Activated CD4-positive, alpha-beta T cell treated with anti-CD3 and anti-CD28 coated beads, Interleukin-10, Interleukin-2, amounts not matched to agents 100 ng/mL and 50 ng/mL, durations not matched to agents 16 hours and 8 hours (primary cell): ENCODE results near the gene HSPBP1.
A peak's percentile ranks its signal among the peaks of the same experiment; 100 is the strongest.

Source experiments
- DNase-seq: peaks from one replicate; pipeline ENCODE4 v3.0.0-alpha.2; 2020

Gene HSPBP1

GRCh38 chr19:55304980-55305379 is 25.1 kb upstream of the HSPBP1 start:
- DNase-seq = no peak

DNA sequence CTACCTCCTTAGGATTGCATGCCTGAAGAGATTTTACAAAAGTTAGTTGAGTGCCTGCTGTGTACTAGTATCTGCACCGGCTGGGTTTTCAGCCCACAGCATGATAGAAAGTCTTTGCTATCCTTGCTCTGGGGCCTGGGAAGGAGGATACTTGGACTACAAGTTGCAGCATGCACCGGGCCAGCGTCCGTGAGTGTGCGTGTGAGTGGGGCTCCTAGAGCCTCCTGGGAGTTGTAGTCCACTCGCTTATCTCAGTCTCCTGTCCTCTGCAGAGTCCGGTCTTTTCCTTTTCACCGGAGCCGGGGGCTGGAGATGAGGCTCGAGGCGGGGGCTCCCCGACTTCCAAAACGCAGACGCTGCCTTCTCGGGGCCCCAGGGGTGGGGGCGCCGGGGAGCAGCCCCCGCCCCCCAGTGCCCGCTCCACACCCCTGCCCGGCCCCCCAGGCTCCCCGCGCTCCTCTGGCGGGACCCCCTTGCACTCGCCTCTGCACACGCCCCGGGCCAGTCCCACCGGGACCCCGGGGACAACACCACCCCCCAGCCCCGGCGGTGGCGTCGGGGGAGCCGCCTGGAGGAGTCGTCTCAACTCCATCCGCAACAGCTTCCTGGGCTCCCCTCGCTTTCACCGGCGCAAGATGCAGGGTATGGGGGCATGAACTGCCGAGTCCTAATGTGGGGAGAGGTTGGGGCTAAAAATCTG is 24.5 kb upstream of the HSPBP1 start:
- peak; percentile 51 for DNase-seq

GRCh38 chr19:55303477-55303876 is 23.6 kb upstream of the HSPBP1 start:
- no peak for DNase-seq

GRCh38 chr19:55302318-55302703 is 22.4 kb upstream of the HSPBP1 start:
- DNase-seq = no peak

DNA sequence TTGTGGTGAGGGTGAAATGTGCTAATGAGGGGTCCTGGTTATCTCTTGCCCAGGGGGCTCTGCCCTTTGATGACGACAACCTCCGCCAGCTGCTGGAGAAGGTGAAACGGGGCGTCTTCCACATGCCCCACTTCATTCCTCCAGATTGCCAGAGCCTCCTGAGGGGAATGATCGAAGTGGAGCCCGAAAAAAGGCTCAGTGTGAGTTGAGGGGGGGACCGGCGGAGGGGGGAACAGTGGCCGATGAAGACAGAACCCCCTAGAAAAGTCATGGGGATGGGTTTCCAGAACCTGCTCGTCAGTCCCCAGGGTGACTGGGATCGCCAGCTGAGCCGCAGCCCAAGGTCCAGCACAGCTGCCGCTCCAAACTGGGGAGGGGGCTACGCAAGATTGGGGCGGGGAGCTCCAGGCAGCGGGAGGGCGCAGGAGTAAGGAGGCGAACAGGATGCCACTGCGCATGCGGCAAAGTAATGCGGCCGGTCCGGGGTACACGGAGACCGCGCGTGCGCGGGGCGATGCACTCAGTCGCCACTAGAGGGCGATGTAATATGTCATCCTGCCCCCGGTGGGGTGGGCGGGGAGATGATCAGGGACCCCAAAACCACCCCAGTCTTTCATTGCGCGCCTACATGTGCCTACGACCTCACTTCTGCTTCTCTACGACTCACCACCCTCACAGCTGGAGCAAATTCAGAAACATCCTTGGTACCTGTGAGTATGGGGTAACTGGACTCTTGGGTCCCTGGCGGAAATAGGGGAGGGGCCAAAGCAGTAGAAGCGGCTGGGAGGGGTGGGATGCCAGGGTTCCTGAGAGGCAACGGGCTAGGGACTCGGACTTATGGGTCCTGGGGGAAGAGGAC is 21.8 kb upstream of the HSPBP1 start:
- DNase-seq = peak; percentile 95

GRCh38 chr19:55300886-55301458 is 21.1 kb upstream of the HSPBP1 start:
- no peak for DNase-seq

GRCh38 chr19:55299991-55300390 is 20.1 kb upstream of the HSPBP1 start:
- no peak for DNase-seq

DNA sequence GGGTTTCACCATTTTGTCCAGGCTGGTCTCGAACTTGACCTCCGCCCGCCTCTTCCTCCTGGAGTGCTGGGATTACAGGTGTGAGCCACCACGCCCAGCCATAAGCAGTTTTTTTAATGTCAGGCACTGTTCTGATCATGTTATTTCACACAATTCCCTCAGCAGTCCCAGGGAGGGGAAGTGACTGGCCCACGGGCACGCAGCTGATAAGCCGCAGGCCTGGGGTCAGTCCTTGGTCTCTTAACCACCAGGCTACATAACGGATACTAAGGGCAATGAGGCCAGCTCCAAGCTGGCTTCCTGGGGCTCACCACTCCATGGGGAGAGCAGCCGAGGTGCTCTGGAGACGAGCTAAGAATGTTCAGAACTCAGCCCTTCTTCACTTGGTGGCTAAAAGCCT is 17.4 kb upstream of the HSPBP1 start:
- DNase-seq = no peak

DNA sequence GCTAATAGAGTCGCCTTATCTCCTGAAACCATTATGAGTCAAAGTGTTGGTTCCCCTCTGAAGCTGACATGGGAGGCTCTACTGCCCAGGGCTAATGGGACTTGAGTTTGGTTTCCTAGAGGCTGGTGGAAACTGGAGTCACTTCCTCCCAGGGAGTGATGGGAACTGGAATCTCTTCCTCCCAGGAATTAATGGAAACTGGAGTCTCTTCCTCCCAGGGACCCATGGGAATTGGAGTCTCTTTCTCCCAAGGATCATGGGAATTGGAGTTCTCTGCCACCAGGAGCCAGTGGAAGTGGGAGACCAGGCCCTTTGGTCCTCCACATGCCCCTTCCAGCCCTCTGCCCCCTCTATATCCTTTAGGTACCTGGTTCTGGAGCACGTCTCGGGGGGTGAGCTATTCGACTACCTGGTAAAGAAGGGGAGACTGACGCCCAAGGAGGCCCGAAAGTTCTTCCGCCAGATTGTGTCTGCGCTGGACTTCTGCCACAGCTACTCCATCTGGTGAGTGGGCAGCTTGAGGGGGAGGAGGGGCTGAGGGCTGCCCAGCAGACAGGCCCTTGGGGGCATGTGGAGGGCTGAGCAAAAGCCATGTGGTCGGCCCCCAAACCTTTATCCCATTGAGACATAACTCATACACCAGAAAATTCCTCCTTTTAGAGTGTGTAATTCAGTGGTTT is 9.3 kb upstream of the HSPBP1 start:
- no peak for DNase-seq

GRCh38 chr19:55287361-55288079 is 7.6 kb upstream of the HSPBP1 start:
- DNase-seq = no peak

- DNase-seq = no peak
Measured at GRCh38 chr19:55285229-55285890, 5.5 kb upstream of the HSPBP1 start.

DNA sequence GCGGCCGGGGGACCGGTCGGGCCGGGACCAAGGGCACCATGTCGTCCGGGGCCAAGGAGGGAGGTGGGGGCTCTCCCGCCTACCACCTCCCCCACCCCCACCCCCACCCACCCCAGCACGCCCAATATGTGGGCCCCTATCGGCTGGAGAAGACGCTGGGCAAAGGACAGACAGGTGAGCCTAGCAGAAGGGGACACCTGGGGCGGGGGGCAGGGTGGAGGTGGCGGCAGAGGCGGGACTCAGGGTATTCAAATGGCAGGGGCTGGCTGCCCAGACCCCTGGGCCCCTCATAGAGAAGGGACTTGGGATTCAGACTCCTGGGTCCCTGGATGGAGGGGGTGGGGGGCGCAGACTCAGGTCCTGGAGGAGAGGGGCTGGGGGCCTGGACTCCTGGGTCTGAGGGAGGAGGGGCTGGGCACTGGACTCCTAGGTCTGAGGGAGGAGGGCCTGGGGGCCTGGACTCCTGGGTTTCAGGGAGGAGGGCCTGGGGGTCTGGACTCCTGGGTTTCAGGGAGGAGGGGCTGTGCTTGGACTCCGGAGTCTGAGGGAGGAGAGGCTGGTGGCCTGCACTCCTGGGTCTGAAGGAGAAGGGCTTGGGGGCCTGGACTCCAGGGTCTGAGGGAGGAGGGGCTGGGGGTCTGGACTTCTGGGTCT is 4.6 kb upstream of the HSPBP1 start:
- no peak for DNase-seq

DNA sequence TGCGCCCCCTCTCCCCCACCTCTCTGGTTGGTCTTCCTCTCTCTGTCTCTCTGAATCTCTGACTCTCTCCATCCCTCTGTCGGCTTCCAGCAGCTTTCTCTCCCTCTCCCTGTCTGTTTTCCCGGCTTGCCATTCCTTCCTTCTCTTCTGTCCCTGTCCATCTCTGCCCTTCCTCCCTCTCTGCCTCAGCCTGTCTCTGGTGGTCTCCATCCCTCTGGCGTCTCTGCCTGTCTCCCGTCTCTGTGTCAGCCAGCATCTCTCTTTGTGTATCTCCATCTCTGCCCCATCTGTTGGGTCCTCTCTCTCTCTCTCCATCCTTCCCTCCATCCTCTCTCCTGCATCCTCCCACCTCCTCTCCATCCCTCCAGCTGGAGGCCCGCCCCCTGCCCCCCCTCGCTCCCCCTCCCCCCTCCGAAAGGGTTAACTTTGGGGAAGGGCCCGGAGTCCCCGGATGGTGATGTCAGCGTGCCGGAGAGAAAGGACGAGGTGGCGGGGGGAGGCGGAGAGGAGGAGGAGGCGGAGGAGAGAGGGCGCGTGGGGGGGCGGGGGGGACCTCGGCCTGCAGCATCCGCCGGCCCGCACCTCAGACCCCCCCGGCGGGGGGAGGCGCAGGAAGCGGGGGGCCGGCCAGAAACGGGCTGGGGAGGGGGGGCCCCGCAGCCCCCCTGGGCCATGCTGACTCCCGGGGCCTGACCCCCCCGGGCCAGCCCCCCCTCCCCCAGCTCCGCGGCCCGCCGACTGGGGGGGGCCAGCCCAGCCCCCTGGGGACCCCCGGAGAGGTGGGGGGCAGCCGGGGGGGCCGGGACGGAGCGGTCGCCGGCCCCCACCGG is 3.9 kb upstream of the HSPBP1 start, which contains the start of gene BRSK1:
TSS of gene BRSK1 (plus strand) at position 450 of the 830 bp plus-strand sequence. CDS start 446 bp downstream, outside the sequence.
- peak; percentile 27 for DNase-seq

DNA sequence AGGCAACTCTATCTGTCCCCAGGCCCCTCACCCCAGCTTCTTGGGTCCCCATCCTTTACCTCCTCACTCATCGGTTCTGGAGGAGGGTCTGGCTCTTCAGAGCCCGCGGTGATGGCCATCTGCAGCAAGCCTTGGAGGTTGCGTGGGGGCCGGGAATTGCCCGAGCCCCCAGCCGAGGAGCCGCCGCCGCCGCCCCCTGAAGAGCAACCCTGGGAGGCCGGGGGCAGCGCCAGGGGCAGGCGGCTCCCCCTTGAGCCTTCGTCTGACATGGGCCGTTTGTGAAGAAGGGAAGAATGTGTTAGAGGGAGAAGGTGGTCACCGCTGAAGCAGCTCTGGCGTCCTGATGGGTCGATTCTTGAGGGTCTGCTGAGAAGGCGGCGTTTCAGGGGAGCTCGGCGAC is 570 bp downstream of the HSPBP1 start:
- DNase-seq = no peak

GRCh38 chr19:55278391-55279135 is 1.3 kb downstream of the HSPBP1 start:
- DNase-seq = no peak

DNA sequence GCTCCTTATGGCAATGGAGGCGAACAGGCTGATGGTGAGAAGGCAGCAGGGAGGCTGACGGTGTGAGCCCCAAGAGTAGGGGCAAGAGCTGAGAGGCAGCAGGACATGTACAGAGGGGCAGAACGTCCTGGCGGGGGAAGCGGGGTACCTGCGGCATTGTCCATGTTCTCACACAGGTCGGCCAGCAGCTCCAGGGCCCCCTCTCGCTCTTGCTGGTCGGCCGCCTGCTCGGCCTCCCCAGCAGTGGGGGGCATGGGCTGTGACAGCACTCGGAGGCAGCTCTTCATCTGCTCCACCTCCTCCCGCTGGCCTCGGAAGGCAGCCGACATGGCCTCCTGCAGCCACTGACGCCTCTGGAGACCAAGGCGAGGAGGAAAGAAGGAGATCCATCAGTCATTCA is 2.4 kb downstream of the HSPBP1 start:
- DNase-seq = no peak

- DNase-seq = no peak
Measured at GRCh38 chr19:55276720-55277430, 3.0 kb downstream of the HSPBP1 start.

GRCh38 chr19:55275851-55276719 is 3.8 kb downstream of the HSPBP1 start:
- DNase-seq = peak; percentile 47
